Measurements from ENCODE around the gene PTPRT.

- TF ChIP-seq MXI1 (IDR thresholded peaks at IDR 0.05; ENCODE audit: low read depth, low read length), result no peak
- TF ChIP-seq JUND (IDR thresholded peaks at IDR 0.05), result no peak
- TF ChIP-seq EZH2phosphoT487 (IDR thresholded peaks at IDR 0.05; ENCODE audit: borderline replicate concordance, low read depth), result no peak
- TF ChIP-seq CTCF (IDR thresholded peaks at IDR 0.05), result no peak
- TF ChIP-seq RFX5 (IDR thresholded peaks at IDR 0.05; ENCODE audit: low read length), result no peak
- TF ChIP-seq POLR2AphosphoS5 (IDR thresholded peaks at IDR 0.05; ENCODE audit: low read depth, low read length), result no peak
Observed at GRCh38 chr20:42613076-42613475, 576.6 kb downstream of the PTPRT start.

Data from SK-N-SH (cell line).